Measurements from ENCODE around the gene FKBP5.

DNA sequence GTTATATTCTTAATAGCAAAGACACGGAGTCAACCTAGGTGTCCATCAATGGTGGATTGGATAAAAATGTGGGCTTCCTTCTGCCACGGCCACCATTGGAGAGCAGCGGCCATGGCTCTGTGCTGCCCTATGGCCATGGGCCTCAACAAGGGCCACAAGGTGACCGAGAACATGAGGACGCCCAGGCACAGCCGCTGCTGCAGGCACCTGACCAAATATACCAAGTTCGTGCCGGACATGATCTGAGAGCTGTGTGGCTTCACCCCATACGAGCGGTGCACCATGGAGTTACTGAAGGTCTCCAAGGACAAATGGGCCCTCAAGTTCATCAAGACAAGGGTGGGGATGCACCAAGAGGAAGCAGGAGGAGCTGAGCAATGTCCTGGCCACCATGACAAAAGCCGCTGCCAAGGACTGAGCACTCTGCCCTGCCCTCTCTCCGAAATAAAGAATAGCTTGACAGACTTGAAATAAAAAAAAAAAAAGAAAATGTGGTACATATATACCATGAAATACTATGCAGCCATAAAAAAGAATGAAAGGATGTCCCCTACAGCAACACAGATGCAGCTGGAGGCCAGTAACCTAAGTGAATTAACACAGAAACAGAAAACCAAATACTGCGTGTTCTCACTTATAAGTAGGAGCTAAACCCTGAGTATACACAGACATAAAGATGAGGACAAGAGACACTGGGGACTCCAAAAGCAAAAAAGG is 81.0 kb downstream of the FKBP5 start:
- TF ChIP-seq CHD2 (IDR thresholded peaks at IDR 0.05; ENCODE audit: borderline replicate concordance, low read depth, low read length), result no peak
- no peak for TF ChIP-seq EZH2 (IDR thresholded peaks at IDR 0.05; ENCODE audit: borderline replicate concordance, control insufficient read depth, low read depth, low read length)
- no peak for TF ChIP-seq TAF1 (IDR thresholded peaks at IDR 0.05; ENCODE audit: borderline replicate concordance, low read depth, low read length)
- TF ChIP-seq YY1 (IDR thresholded peaks at IDR 0.05; ENCODE audit: low read depth, low read length), result no peak
- TF ChIP-seq MYC (IDR thresholded peaks at IDR 0.05; ENCODE audit: insufficient read depth, insufficient read length, insufficient replicate concordance, low read length, severe bottlenecking), result no peak
- TF ChIP-seq, protein P1, sequence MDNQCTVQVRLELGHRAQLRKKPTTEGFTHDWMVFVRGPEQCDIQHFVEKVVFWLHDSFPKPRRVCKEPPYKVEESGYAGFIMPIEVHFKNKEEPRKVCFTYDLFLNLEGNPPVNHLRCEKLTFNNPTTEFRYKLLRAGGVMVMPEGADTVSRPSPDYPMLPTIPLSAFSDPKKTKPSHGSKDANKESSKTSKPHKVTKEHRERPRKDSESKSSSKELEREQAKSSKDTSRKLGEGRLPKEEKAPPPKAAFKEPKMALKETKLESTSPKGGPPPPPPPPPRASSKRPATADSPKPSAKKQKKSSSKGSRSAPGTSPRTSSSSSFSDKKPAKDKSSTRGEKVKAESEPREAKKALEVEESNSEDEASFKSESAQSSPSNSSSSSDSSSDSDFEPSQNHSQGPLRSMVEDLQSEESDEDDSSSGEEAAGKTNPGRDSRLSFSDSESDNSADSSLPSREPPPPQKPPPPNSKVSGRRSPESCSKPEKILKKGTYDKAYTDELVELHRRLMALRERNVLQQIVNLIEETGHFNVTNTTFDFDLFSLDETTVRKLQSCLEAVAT (IDR thresholded peaks at IDR 0.05), result no peak
- TF ChIP-seq GATAD2B (conservative IDR thresholded peaks at IDR 0.05; ENCODE audit: low read depth), result no peak
- TF ChIP-seq RAD51 (IDR thresholded peaks at IDR 0.05), result no peak
- TF ChIP-seq NFYA (IDR thresholded peaks at IDR 0.05; ENCODE audit: borderline replicate concordance, low read depth, low read length), result no peak
- no peak for TF ChIP-seq ZNF622 (IDR thresholded peaks at IDR 0.05)
- TF ChIP-seq, protein P2, sequence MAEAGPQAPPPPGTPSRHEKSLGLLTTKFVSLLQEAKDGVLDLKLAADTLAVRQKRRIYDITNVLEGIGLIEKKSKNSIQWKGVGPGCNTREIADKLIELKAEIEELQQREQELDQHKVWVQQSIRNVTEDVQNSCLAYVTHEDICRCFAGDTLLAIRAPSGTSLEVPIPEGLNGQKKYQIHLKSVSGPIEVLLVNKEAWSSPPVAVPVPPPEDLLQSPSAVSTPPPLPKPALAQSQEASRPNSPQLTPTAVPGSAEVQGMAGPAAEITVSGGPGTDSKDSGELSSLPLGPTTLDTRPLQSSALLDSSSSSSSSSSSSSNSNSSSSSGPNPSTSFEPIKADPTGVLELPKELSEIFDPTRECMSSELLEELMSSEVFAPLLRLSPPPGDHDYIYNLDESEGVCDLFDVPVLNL (IDR thresholded peaks at IDR 0.05; ENCODE audit: low read depth, low read length), result no peak

All from GM12878 (cell line).